NT2/D1 (cell line): ENCODE results near the gene PNPLA6.

Experiments
- DNase-seq: peaks from one replicate; pipeline ENCODE4 v3.0.0-alpha.2; 2011; ENCODE audit warnings: low read depth, low spot score
- H3K27me3 ChIP-seq: 2 replicates; pipeline ENCODE4 v1.6.0; 2011; ENCODE audit warnings: mild to moderate bottlenecking; ENCODE audit not compliant: insufficient read length, insufficient read depth
- H3K36me3 ChIP-seq: 2 replicates; pipeline ENCODE4 v1.6.1; 2011; ENCODE audit warnings: mild to moderate bottlenecking, low read length, mixed read lengths; ENCODE audit not compliant: insufficient read depth, insufficient read length
- H3K4me1 ChIP-seq: 2 replicates; pipeline ENCODE4 v1.5.1; 2011; ENCODE audit not compliant: insufficient read depth, insufficient read length
- H3K4me3 ChIP-seq: 2 replicates; pipeline ENCODE4 v1.5.1; 2011; ENCODE audit warnings: low read depth; ENCODE audit not compliant: insufficient read length
- H3K9ac ChIP-seq: 2 replicates; pipeline ENCODE4 v1.6.0; 2011; ENCODE audit warnings: low read depth; ENCODE audit not compliant: insufficient read length
- H3K9me3 ChIP-seq: 2 replicates; pipeline ENCODE4 v1.5.1; 2011; ENCODE audit warnings: mild to moderate bottlenecking, low read length; ENCODE audit not compliant: insufficient read depth
- SUZ12 ChIP-seq: IDR thresholded peaks from 2 replicates; pipeline ENCODE4 v1.6.1; 2011; ENCODE audit not compliant: insufficient read length, insufficient read depth; ENCODE audit errors: extremely low read depth
- YY1 ChIP-seq: IDR thresholded peaks from 2 replicates; pipeline ENCODE4 v1.6.1; 2011; ENCODE audit not compliant: insufficient read length, insufficient read depth
- ZNF274 ChIP-seq: IDR thresholded peaks from 2 replicates; pipeline ENCODE4 v1.6.1; 2011; ENCODE audit warnings: mild to moderate bottlenecking, low read depth, low read length

Gene PNPLA6

DNA sequence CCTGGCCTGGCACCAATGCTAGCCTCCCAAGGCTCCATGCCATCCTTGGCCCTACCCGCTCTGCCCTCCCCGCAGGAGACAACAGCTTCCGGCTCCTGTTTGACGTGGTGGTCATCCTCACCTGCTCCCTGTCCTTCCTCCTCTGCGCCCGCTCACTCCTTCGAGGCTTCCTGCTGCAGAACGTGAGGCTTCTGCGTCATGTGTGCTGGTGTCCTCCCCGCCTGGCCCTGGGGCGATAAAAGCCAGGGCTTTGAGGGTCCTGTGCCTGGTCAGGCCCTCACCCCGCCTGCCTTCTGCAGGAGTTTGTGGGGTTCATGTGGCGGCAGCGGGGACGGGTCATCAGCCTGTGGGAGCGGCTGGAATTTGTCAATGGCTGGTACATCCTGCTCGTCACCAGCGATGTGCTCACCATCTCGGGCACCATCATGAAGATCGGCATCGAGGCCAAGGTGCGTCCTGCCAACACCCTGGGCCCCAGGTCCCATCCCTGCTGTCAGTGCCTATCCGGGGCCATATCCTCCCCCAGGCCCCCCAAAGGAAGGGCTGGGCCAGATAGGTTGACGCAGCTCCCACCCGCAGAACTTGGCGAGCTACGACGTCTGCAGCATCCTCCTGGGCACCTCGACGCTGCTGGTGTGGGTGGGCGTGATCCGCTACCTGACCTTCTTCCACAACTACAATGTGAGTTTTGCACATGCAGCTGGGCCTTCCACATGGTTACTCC is 6.8 kb upstream of the PNPLA6 start:
- Histone ChIP-seq H3K9ac (no peak overlapping the region), H3K4me3 (no peak overlapping the region), H3K27me3 (no peaks in the 10 kb centered on the region), H3K9me3 (no peaks in the 10 kb centered on the region), H3K4me1 (peaks cover 9% of the 10 kb centered on the region), H3K36me3 (peaks cover 76% of the 10 kb centered on the region)
- TF ChIP-seq SUZ12 (no peak), ZNF274 (no peak), YY1 (no peak)
- DNase-seq: no peak

DNA sequence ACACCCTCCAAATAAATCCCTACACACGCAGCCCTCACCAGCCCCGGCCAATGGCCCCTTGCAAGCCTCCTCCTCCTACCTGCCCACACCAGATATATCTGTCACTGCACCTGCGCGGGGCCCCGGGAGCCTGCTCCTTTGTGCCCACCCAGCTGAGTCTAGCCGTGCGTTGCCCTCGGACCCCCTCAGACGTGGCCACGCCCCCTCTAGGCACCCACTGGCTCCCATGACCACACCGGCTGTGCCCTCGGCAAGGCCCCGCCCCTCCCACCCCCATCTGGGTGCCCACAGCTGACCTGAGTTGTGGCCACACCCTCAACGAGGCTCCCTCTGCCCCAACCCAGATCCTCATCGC is 6.3 kb upstream of the PNPLA6 start:
- DNase-seq: no peak
- no peaks in the 10 kb centered on the region for H3K27me3 ChIP-seq
- H3K4me3 ChIP-seq: no peak overlapping the region
- H3K36me3 ChIP-seq: peaks cover 73% of the 10 kb centered on the region
- H3K4me1 ChIP-seq: peaks cover 9% of the 10 kb centered on the region
- H3K9me3 ChIP-seq: no peaks in the 10 kb centered on the region
- TF ChIP-seq YY1: no peak
- no peak for TF ChIP-seq ZNF274
- no peak for TF ChIP-seq SUZ12
- no peak overlapping the region for H3K9ac ChIP-seq

DNA sequence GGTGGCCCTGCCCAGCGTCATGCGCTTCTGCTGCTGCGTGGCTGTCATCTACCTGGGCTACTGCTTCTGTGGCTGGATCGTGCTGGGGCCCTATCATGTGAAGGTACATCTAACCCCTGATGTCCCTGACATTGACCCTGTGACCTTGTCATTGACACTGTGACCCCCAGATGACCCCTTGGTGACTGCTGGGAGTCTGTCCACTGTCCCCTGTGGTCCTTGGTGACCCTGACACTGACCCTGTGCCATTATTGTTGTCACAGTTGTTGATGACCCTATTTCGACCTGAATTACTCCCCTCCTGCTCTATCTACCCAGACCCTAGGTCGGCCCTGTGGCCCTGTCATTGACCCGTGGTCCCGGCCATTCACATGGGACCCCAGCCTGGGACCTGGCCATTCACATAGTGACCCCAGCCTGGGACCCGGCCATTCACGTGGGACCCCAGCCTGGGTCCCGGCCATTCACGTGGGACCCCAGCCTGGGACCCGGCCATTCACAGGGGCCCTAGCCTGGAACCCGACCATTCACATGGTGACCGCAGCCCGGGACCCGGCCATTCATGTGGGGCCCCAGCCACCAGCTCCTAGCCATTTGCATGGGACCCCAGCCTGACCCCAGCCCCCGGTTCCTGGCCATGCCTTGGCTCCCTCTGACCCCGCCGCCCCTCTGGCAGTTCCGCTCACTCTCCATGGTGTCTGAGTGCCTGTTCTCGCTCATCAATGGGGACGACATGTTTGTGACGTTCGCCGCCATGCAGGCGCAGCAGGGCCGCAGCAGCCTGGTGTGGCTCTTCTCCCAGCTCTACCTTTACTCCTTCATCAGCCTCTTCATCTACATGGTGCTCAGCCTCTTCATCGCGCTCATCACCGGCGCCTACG is 5.7 kb upstream of the PNPLA6 start:
- H3K4me1 ChIP-seq: peaks cover 9% of the 10 kb centered on the region
- no peaks in the 10 kb centered on the region for H3K9me3 ChIP-seq
- TF ChIP-seq YY1: no peak
- TF ChIP-seq ZNF274: no peak
- no peak for TF ChIP-seq SUZ12
- no peaks in the 10 kb centered on the region for H3K27me3 ChIP-seq
- no peak for DNase-seq
- no peak overlapping the region for H3K4me3 ChIP-seq
- H3K9ac ChIP-seq: no peak overlapping the region
- H3K36me3 ChIP-seq: peaks cover 67% of the 10 kb centered on the region

DNA sequence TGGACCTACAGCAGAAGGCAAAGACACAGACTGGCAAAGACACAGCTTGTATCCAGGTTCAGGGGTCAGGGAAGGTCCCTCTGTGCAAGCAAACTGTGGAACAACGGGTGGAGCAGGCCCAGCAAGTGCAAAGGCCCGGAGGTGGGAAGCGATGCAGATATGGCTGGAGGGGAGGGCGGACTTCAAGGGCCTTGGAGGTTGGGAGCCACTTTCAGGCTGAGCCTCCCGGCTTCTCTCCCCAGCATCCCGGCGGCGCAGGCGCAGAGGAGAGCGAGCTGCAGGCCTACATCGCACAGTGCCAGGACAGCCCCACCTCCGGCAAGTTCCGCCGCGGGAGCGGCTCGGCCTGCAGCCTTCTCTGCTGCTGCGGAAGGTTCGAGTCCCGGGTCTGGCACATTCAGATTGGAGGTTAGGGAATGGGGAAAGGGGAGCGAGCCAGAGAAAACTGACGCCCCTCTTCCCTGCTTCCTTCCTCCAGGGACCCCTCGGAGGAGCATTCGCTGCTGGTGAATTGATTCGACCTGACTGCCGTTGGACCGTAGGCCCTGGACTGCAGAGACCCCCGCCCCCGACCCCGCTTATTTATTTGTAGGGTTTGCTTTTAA is 2.1 kb upstream of the PNPLA6 start:
- no peaks in the 10 kb centered on the region for H3K27me3 ChIP-seq
- H3K9ac ChIP-seq: peak overlapping the region; percentile 88
- peaks cover 48% of the 10 kb centered on the region for H3K36me3 ChIP-seq
- DNase-seq: no peak
- peak overlapping the region; percentile 52 for H3K4me3 ChIP-seq
- H3K4me1 ChIP-seq: peaks cover 10% of the 10 kb centered on the region
- no peaks in the 10 kb centered on the region for H3K9me3 ChIP-seq
- TF ChIP-seq SUZ12 (no peak), ZNF274 (no peak), YY1 (no peak)

DNA sequence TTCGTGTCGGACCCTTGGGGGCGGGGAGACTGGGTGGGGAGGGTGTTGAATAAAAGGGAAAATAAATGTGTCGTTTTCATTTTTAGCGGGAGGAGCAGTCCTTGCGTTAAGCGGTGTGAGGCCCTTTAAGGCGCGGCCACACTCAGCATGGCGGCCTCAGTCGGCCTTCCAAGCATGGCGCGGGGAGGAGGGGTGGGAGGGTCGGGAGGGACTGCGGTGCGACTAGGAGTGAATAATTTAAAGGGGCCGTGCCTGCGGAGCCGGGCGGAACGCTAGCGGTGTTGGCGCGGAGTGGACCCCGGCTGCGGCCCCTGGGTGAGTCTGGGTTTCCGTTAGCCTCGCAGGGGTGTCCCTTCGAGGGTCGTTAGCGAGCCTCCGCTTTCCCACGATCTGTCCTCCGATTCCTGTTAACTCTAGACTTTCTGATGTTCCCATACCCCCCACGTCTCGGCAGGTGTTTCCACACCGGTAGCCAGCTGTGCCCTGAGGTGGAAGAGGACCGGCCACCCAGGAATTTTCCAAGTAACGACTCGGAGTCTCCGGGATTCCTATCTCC is 1.5 kb upstream of the PNPLA6 start:
- no peaks in the 10 kb centered on the region for H3K27me3 ChIP-seq
- peak overlapping the region; percentile 85 for H3K4me3 ChIP-seq
- peaks cover 10% of the 10 kb centered on the region for H3K4me1 ChIP-seq
- peaks cover 46% of the 10 kb centered on the region for H3K36me3 ChIP-seq
- peak; percentile 93 for TF ChIP-seq YY1
- no peak for TF ChIP-seq ZNF274
- H3K9ac ChIP-seq: peak overlapping the region; percentile 92
- peak; percentile 85 for DNase-seq
- no peaks in the 10 kb centered on the region for H3K9me3 ChIP-seq

DNA sequence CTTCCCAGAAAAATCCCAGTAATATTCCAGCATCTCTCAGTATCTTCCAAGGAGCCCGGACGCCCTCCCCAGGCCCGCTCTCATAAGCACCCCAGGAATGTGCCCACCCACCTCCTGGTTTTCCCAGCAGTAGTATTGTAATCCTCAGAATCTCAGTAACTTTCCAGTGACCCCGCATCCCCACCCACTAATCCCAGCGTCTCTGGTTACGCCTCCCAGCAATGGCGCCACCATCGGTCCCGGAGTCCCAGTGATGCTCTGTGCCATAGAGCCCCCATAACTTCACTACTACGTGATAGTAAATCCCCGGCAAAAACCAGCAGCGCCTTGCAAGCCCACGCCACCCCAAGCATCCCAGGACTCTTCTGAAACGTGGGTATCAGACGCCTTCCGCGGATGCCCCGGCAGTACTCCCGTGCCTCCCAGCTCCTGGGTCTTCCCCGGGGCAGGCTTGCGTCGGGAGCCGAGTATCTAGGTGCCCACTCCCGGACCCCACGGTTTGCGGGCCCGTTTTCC is 928 bp upstream of the PNPLA6 start:
- peak overlapping the region; percentile 92 for H3K9ac ChIP-seq
- H3K9me3 ChIP-seq: no peaks in the 10 kb centered on the region
- H3K27me3 ChIP-seq: no peaks in the 10 kb centered on the region
- H3K4me1 ChIP-seq: peaks cover 10% of the 10 kb centered on the region
- peak; percentile 54 for TF ChIP-seq YY1
- TF ChIP-seq ZNF274: no peak
- no peak for TF ChIP-seq SUZ12
- H3K4me3 ChIP-seq: peak overlapping the region; percentile 85
- DNase-seq: peak; percentile 46
- peaks cover 41% of the 10 kb centered on the region for H3K36me3 ChIP-seq
